HCT116 (cell line): ENCODE measurements around the gene ATP5PD. TPM values are rescaled to one million over a fixed set of nuclear protein-coding genes. Genes with fewer than 3 reads are reported as not detected.

Experiments used
- ATAC-seq: fragments of 200-7000 bp; cut with Tn5 transposase; 2 replicates; pipeline ENCODE4 v1.9.1; 2020; ENCODE audit warnings: mild to moderate bottlenecking, moderate library complexity
- BruUV-seq: library from RNA; stranded (reverse); fragments of 400-500 nt; replicated peaks from 2 replicates; lab custom pipeline; 2021; lab: Mats Ljungman, UMichigan
- CTCF ChIA-PET: fragments of 300-600 bp; sonication (Branson Sonifier 250); formaldehyde crosslinking; loops from one replicate; lab custom pipeline; 2021; ENCODE audit warnings: antibody characterized with exemption; lab: Charles Lee
- POLR2A ChIA-PET: fragments of 300-600, 350-600 bp; sonication (Branson Sonifier 250); formaldehyde crosslinking; loops from one replicate; lab custom pipeline; 2021; ENCODE audit warnings: antibody characterized with exemption; lab: Charles Lee
- RAD21 ChIA-PET, 2 experiments: fragments of 300-600 bp; sonication (Branson Sonifier 250); formaldehyde crosslinking; loops; one replicate each; lab custom pipeline; 2023; ENCODE audit warnings: low total read pairs in 2 of 2; ENCODE audit not compliant: uncharacterized antibody in 2 of 2, unreplicated experiment in 2 of 2, low non-redundant PET in 1 of 2; lab: Charles Lee
- DNase-seq: peaks from one replicate; pipeline ENCODE4 v3.0.0-alpha.2; 2010; ENCODE audit warnings: low read depth, low spot score
- H2AFZ ChIP-seq: fragments of 200-600 bp; shearing (Covaris generic), sonication (generic); 2 replicates; pipeline ENCODE4 v1.6.1; 2017; ENCODE audit warnings: low read depth, mixed run types, mixed read lengths, antibody characterized with exemption, low read length; ENCODE audit not compliant: poor library complexity, severe bottlenecking
- H3K27ac ChIP-seq: 2 replicates; pipeline ENCODE4 v1.5.1; 2012; ENCODE audit warnings: low read depth, low read length
- H3K27me3 ChIP-seq: fragments of 200-600 bp; sonication (generic); 2 replicates; pipeline ENCODE4 v1.6.1; 2016; ENCODE audit warnings: mixed run types, low read length, mixed read lengths; ENCODE audit not compliant: insufficient read depth
- H3K36me3 ChIP-seq, 2 experiments: fragments of 200-500 bp in 1 of 2; fragments of 200-600 bp in 1 of 2; sonication (Bioruptor generic) in 1 of 2; sonication (generic) in 1 of 2; 2 replicates each; pipeline versions ENCODE4 v1.5.1 to v1.6.1; 2014 to 2016; ENCODE audit warnings: low read length in 2 of 2, inconsistent platforms in 1 of 2, mixed read lengths in 1 of 2, mixed run types in 1 of 2; ENCODE audit not compliant: insufficient read depth in 2 of 2, control insufficient read depth in 1 of 2
- H3K4me1 ChIP-seq, 2 experiments: fragments of 200-600 bp in 1 of 2; sonication (generic) in 1 of 2; 2 replicates each; pipeline versions ENCODE4 v1.5.1 to v1.6.1; 2012 to 2017; ENCODE audit warnings: low read length in 2 of 2, inconsistent platforms in 1 of 2, mild to moderate bottlenecking in 1 of 2, mixed read lengths in 1 of 2, mixed run types in 1 of 2, moderate library complexity in 1 of 2; ENCODE audit not compliant: insufficient read depth in 2 of 2, control insufficient read depth in 1 of 2
- H3K4me2 ChIP-seq: fragments of 200-600 bp; sonication (generic); 2 replicates; pipeline ENCODE4 v1.6.1; 2017; ENCODE audit warnings: mixed run types, low read length, mixed read lengths
- H3K4me3 ChIP-seq, 2 experiments: fragments of 200-600 bp in 1 of 2; sonication (generic) in 1 of 2; replicated peaks in 1 of 2; 2 replicates each; pipeline ENCODE4 v1.5.1; 2011 to 2016; ENCODE audit warnings: low read length in 2 of 2, control low read depth in 1 of 2, low read depth in 1 of 2, mild to moderate bottlenecking in 1 of 2, mixed read lengths in 1 of 2, mixed run types in 1 of 2
- H3K79me2 ChIP-seq: fragments of 200-600 bp; sonication (generic); 2 replicates; pipeline ENCODE4 v1.6.1; 2017; ENCODE audit warnings: mild to moderate bottlenecking, mixed run types, low read length, moderate library complexity, mixed read lengths; ENCODE audit not compliant: insufficient read depth
- H3K9ac ChIP-seq: fragments of 200-600 bp; sonication (generic); 2 replicates; pipeline ENCODE4 v1.6.1; 2016; ENCODE audit warnings: low read length, mixed read lengths
- H3K9me2 ChIP-seq: fragments of 200-600 bp; sonication (generic), shearing (Covaris generic); 2 replicates; pipeline ENCODE4 v1.6.1; 2017; ENCODE audit warnings: mixed run types, mild to moderate bottlenecking, moderate library complexity; ENCODE audit not compliant: insufficient read depth
- H3K9me3 ChIP-seq, 2 experiments: fragments of 200-500 bp in 1 of 2; fragments of 200-600 bp in 1 of 2; sonication (Bioruptor generic) in 1 of 2; sonication (generic) in 1 of 2; 2 replicates each; pipeline ENCODE4 v1.6.1; 2014 to 2017; ENCODE audit warnings: low read length in 2 of 2, mixed read lengths in 2 of 2, inconsistent platforms in 1 of 2, low read depth in 1 of 2, mild to moderate bottlenecking in 1 of 2, mixed run types in 1 of 2, moderate library complexity in 1 of 2; ENCODE audit not compliant: control insufficient read depth in 1 of 2, insufficient read depth in 1 of 2
- H4K20me1 ChIP-seq: fragments of 200-600 bp; sonication (generic), shearing (Covaris generic); 2 replicates; pipeline ENCODE4 v1.6.1; 2017; ENCODE audit warnings: mixed run types, mild to moderate bottlenecking, moderate library complexity; ENCODE audit not compliant: insufficient read depth
- CBX3 ChIP-seq: IDR thresholded peaks from 2 replicates; pipeline ENCODE4 v1.6.1; 2012; ENCODE audit warnings: low read depth
- CEBPB ChIP-seq: IDR thresholded peaks from 2 replicates; pipeline ENCODE4 v1.6.1; 2012; ENCODE audit warnings: low read depth
- EGR1 ChIP-seq: IDR thresholded peaks from 2 replicates; pipeline ENCODE4 v1.6.1; 2012; ENCODE audit warnings: low read depth
- ELF1 ChIP-seq: IDR thresholded peaks from 2 replicates; pipeline ENCODE4 v1.6.1; 2012; ENCODE audit warnings: low read depth, borderline replicate concordance
- EZH2phosphoT487 ChIP-seq: fragments of 200-600 bp; IDR thresholded peaks from 2 replicates; pipeline ENCODE4 v1.6.1; 2018; ENCODE audit warnings: antibody characterized with exemption, borderline replicate concordance
- FOSL1 ChIP-seq: IDR thresholded peaks from 2 replicates; pipeline ENCODE4 v1.6.1; 2012; ENCODE audit warnings: low read depth
- JUND ChIP-seq: IDR thresholded peaks from 2 replicates; pipeline ENCODE4 v1.6.1; 2012
- POLR2A ChIP-seq: IDR thresholded peaks from 2 replicates; pipeline ENCODE4 v1.7.0; 2011; ENCODE audit warnings: borderline replicate concordance; ENCODE audit not compliant: insufficient read depth, insufficient read length; ENCODE audit errors: extremely low read depth
- POLR2AphosphoS5 ChIP-seq: IDR thresholded peaks from 2 replicates; pipeline ENCODE4 v1.6.1; 2011; ENCODE audit warnings: mild to moderate bottlenecking, low read depth, low read length, moderate library complexity
- RAD21 ChIP-seq: IDR thresholded peaks from 2 replicates; pipeline ENCODE4 v1.6.1; 2012; ENCODE audit warnings: low read depth, mild to moderate bottlenecking
- SIN3A ChIP-seq: IDR thresholded peaks from 2 replicates; pipeline ENCODE4 v1.6.1; 2012; ENCODE audit warnings: low read depth
- SP1 ChIP-seq: IDR thresholded peaks from 2 replicates; pipeline ENCODE4 v1.6.1; 2012; ENCODE audit warnings: low read depth
- SRF ChIP-seq: IDR thresholded peaks from 2 replicates; pipeline ENCODE4 v1.6.1; 2012; ENCODE audit warnings: low read depth
- ZNF274 ChIP-seq: fragments of 200-500 bp; sonication (Bioruptor generic); IDR thresholded peaks from 2 replicates; pipeline ENCODE4 v1.6.1; 2014; ENCODE audit warnings: mild to moderate bottlenecking, low read depth, low read length, inconsistent platforms
- intact Hi-C: fragments of 100-400 bp; cut with micrococcal nuclease; formaldehyde crosslinking; loops from 2 replicates; pipeline ENCODE4 v1.10.0; 2022
- total RNA-seq: library from RNA; stranded (reverse); gene quantifications from one replicate; pipeline ENCODE4 v1.2.1, GENCODE V29; 2021; ENCODE audit not compliant: unreplicated experiment
- TF ChIP-seq, protein P1 (sequence below): IDR thresholded peaks from 2 replicates; pipeline ENCODE4 v1.6.1; 2012; ENCODE audit warnings: low read depth
- TF ChIP-seq, protein P2 (sequence below): IDR thresholded peaks from 2 replicates; pipeline ENCODE4 v1.6.1; 2012
- TF ChIP-seq, protein P3 (sequence below): IDR thresholded peaks from 2 replicates; pipeline ENCODE4 v1.6.1; 2012

Gene ATP5PD
- total RNA-seq, 1 experiment from 2014 or later, result 407 TPM

- Histone ChIP-seq H3K79me2 (0 out of 2 replicates have a peak, but pooled peaks cover 4% of the 10 kb centered on the region), H3K27me3 (no peaks in the 10 kb centered on the region), H4K20me1 (no peaks in the 10 kb centered on the region), H3K36me3 (peaks cover 7 to 19% of the 10 kb centered on the region in 2 experiments; a peak in 2 of 4 replicates), H3K9me2 (no peaks in the 10 kb centered on the region), H3K9ac (no peak overlapping the region), H3K4me1 (peaks cover 0 to 5% of the 10 kb centered on the region in 2 experiments; a peak in 2 of 4 replicates), H3K27ac (no peak overlapping the region), H3K9me3 (no peaks in the 10 kb centered on the region), H3K4me2 (no peak overlapping the region), H3K4me3 (no peak overlapping the region), H2AFZ (no peak overlapping the region)
- CTCF ChIA-PET, result interaction anchor here (1.5 kb wide), 1 partner anchor 37 kb away, joined by 4 read pairs; no protein-coding TSS in a partner anchor
- RAD21 ChIA-PET, result no interaction called here
- TF ChIP-seq EGR1, result no peak
- TF ChIP-seq ELF1, result no peak
- TF ChIP-seq CEBPB, result no peak
- no peak for TF ChIP-seq POLR2AphosphoS5
- TF ChIP-seq SP1, result no peak
- no peak for TF ChIP-seq JUND
- TF ChIP-seq EZH2phosphoT487, result no peak
- no peak for TF ChIP-seq CBX3
- TF ChIP-seq, protein P1, sequence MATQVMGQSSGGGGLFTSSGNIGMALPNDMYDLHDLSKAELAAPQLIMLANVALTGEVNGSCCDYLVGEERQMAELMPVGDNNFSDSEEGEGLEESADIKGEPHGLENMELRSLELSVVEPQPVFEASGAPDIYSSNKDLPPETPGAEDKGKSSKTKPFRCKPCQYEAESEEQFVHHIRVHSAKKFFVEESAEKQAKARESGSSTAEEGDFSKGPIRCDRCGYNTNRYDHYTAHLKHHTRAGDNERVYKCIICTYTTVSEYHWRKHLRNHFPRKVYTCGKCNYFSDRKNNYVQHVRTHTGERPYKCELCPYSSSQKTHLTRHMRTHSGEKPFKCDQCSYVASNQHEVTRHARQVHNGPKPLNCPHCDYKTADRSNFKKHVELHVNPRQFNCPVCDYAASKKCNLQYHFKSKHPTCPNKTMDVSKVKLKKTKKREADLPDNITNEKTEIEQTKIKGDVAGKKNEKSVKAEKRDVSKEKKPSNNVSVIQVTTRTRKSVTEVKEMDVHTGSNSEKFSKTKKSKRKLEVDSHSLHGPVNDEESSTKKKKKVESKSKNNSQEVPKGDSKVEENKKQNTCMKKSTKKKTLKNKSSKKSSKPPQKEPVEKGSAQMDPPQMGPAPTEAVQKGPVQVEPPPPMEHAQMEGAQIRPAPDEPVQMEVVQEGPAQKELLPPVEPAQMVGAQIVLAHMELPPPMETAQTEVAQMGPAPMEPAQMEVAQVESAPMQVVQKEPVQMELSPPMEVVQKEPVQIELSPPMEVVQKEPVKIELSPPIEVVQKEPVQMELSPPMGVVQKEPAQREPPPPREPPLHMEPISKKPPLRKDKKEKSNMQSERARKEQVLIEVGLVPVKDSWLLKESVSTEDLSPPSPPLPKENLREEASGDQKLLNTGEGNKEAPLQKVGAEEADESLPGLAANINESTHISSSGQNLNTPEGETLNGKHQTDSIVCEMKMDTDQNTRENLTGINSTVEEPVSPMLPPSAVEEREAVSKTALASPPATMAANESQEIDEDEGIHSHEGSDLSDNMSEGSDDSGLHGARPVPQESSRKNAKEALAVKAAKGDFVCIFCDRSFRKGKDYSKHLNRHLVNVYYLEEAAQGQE, result no peak
- TF ChIP-seq SRF, result no peak
- no peak for TF ChIP-seq RAD21
- TF ChIP-seq, protein P2, sequence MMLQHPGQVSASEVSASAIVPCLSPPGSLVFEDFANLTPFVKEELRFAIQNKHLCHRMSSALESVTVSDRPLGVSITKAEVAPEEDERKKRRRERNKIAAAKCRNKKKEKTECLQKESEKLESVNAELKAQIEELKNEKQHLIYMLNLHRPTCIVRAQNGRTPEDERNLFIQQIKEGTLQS, result no peak
- TF ChIP-seq SIN3A, result no peak
- TF ChIP-seq FOSL1, result no peak
- no peak for TF ChIP-seq ZNF274
- TF ChIP-seq, protein P3, sequence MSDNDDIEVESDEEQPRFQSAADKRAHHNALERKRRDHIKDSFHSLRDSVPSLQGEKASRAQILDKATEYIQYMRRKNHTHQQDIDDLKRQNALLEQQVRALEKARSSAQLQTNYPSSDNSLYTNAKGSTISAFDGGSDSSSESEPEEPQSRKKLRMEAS, result no peak
- TF ChIP-seq POLR2A, result no peak
- BruUV-seq, result no TSS peak
- ATAC-seq, result no peak
- no peak for DNase-seq
- POLR2A ChIA-PET, result no interaction called here
- intact Hi-C loops, result no loop called here
Observed at GRCh38 chr17:74998783-74999182, 48.0 kb downstream of the ATP5PD start.
